ENCODE data around the gene ZNF841.
A peak's percentile ranks its signal among the peaks of the same experiment; 100 is the strongest.
"Not testable (repeated sequence)": the region's sequence is repeated elsewhere in the genome, so short reads cannot be mapped to it uniquely, and the experiment has no call there.

ZNF841 gene

DNA sequence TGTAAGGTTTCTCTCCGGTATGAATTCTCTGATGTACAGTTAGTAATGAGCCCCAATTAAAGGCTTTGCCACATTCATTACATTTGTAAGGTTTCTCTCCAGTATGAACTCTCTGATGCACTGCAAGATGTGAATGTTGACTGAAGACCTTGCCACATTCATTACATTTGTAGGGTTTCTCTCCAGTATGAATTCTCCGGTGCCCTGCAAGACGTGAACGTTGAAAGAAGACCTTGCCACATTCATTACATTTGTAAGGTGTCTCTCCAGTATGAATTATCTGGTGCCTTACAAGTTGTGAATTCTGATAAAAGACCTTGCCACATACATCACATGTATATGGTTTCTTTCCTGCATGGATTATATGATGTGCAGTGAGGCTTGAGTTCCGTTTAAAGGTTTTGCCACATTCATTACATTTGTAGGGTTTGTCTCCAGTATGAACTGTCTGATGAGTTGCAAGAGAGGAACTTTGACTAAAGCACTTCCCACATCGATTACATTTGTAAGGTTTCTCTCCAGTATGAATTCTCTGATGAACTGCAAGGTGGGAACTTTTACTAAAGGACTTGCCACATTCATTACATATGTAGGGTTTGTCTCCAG, 29.2 kb downstream of the ZNF841 start:
- TF ChIP-seq, protein P1, sequence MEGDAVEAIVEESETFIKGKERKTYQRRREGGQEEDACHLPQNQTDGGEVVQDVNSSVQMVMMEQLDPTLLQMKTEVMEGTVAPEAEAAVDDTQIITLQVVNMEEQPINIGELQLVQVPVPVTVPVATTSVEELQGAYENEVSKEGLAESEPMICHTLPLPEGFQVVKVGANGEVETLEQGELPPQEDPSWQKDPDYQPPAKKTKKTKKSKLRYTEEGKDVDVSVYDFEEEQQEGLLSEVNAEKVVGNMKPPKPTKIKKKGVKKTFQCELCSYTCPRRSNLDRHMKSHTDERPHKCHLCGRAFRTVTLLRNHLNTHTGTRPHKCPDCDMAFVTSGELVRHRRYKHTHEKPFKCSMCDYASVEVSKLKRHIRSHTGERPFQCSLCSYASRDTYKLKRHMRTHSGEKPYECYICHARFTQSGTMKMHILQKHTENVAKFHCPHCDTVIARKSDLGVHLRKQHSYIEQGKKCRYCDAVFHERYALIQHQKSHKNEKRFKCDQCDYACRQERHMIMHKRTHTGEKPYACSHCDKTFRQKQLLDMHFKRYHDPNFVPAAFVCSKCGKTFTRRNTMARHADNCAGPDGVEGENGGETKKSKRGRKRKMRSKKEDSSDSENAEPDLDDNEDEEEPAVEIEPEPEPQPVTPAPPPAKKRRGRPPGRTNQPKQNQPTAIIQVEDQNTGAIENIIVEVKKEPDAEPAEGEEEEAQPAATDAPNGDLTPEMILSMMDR (IDR thresholded peaks at IDR 0.05; ENCODE audit: borderline replicate concordance, insufficient read depth, low read depth, low read length) = no peak
- no peak overlapping the region for H3K4me3 ChIP-seq (ENCODE audit: low read depth, low read length)

DNA sequence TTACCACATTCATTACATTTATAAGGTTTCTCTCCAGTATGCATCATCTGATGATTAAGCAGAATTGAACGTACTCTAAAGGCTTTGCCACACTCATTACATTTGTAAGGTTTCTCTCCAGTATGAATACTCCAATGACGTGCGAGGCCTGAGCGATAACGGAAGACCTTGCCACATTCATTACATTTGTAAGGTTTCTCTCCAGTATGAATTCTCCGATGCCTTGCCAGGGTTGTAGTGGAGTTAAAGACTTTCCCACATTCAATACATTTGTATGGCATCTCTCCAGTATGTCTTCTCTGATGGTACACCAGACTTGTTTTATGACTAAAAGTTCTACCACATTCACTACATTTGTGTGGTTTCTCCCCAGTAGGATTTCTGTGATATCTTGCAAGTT, 30.2 kb downstream of the ZNF841 start:
- TF ChIP-seq, protein P1 (IDR thresholded peaks at IDR 0.05; ENCODE audit: borderline replicate concordance, insufficient read depth, low read depth, low read length) = no peak
- no peak overlapping the region for H3K4me3 ChIP-seq (ENCODE audit: low read depth, low read length)

DNA sequence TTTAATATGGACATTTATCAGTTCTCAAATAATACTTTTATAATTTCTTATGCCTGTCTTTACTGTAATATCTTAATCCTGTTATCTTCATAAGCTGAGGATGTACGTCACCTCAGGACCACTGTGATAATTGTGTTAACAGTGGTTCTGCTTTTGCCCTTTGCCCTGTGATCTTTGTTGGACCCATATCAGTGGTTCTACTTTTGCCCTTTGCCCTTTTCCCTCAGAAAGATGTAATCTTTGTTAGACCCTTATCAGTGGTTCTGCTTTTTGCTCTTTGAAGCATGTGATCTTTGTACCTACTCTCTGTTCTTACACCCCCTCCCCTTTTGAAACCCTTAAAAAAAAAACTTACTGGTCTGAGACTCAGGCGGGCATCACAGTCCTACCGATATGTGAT, 39.1 kb downstream of the ZNF841 start:
- H3K4me3 ChIP-seq (ENCODE audit: low read depth, low read length) = not testable (repeated sequence)

DNA sequence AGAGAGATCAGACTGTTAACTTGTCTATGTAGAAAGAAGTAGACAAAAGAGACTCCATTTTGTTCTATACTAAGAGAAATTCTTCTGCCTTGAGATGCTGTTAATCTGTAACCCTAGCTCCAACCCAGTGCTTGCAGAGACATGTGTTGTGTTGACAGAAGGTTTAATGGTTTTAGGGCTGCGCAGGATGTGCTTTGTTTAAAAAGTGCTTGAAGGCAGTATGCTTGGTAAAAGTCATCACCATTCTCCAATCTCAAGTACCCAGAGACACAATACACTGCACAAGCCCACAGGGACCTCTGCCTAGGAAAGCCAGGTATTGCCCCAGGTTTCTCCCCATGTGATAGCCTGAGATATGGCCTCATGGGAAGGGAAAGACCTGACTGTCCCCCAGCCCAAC, 43.8 kb downstream of the ZNF841 start:
- not testable (repeated sequence) for H3K4me3 ChIP-seq (ENCODE audit: low read depth, low read length)

DNA sequence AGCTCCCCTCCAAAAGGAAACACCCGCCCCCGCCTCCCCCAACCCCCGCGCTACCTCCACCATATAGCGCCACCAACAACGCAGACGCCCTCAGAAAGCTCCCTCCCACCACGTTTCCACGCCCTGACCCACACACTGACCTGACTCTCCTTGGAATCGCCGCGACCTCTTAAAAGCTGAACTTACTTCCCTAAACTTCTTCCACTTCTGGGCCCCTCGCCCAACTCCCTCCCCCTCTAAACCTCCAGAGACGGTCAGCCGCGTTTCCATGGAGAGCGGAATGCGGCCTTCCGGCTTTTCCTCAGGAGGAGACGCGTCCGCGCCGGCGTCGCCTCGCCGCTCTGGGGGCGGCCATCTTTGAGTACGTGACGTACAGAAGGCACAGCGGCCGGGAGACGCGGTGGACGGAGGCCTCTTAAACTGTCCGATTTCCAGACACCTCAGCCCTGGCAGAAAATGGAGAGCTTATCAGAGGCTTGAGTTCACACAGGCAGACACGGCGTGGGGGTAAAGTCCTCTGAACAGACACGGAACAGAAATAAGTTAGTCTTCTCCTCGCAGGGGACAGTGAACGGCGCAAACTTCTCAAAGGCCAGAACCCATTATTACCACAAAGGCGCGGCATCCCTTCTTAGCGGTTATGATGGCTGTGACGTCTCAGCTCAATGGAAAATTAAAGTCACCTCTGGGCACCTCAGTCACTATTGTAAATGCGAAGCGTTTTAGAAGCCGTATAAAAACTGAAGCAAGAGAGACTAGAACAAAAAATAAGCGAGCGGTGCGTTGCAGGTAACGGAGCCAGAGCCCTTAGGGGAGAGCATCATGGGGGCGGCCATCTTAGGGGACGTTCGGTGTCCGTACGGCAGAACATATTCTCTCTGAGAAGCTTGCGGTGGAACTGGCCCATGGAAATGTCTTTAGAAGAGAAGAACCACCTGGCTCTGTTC, 46.7 kb downstream of the ZNF841 start, which contains the start of gene ZNF432:
Gene ZNF432, minus strand, starts transcription at position 284 of the 947 bp plus-strand sequence. CDS start 1,970 bp downstream, outside the sequence.
- H3K4me3 ChIP-seq (ENCODE audit: low read depth, low read length) = peak within 1 kb of the TSS; percentile 63
- TF ChIP-seq, protein P1 (IDR thresholded peaks at IDR 0.05; ENCODE audit: borderline replicate concordance, insufficient read depth, low read depth, low read length) = no peak

DNA sequence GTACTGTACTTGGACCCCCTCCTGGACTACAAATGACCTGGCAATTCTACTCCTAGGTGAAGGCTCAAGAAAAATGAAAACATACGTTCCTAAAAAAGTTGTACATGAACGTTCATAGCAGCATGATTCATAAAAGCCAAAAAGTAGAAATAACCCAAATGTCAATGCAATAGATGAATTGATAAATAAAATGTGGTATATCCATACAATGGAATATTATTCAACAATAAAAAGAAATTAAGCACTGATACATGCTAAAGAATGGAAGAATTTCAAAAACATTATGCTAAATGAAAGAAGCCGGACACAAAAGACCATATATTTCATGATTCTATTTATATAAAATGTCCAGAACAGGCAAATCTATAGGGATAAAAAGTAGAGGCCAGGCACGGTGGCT, 56.4 kb downstream of the ZNF841 start:
- TF ChIP-seq, protein P1 (IDR thresholded peaks at IDR 0.05; ENCODE audit: borderline replicate concordance, insufficient read depth, low read depth, low read length) = no peak
- H3K4me3 ChIP-seq (ENCODE audit: low read depth, low read length) = no peak overlapping the region

DNA sequence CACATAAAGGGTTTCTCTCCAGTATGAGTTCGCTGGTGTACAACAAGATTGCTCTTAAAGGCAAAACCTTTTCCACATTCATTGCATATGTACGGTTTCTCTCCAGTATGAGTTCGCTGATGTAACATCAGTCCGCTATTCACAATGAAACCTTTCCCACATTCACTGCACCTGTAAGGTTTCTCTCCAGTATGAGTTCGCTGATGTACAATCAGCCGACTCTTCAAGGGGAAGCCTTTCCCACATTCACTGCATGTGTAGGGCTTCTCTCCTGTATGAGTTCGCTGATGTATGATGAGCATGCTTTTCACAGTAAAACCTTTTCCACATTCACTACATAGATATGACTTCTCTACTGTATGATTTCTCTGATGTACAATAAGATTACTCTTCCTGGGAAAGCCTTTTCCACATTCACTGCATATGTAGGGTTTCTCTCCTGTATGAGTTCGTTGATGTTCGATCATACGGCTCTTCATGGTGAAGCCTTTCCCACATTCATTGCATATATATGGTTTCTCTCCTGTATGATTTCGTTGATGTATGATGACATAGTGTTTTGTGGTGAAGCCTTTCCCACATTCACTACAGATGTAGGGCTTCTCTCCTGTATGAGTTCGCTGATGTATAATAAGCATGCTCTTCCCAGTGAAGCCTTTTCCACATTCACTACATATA, 61.4 kb downstream of the ZNF841 start:
- TF ChIP-seq, protein P1 (IDR thresholded peaks at IDR 0.05; ENCODE audit: borderline replicate concordance, insufficient read depth, low read depth, low read length) = no peak
- H3K4me3 ChIP-seq (ENCODE audit: low read depth, low read length) = no peak overlapping the region

DNA sequence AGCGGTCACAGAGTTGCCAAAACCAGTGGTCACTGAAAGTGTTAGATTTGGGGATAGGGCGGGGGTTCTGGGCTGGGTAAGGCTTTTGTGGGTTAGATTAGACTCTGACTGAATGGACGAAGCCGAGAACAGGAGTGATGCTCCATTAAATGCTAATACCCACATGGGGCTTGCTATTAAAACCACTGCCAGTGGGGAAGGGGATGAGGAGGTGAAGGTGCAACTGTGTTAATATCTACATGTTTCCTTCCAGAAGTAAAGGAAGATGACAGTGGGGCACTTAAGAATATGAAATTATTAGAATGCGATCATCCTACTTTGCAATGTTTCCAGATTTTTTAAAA, 66.8 kb downstream of the ZNF841 start:
- TF ChIP-seq, protein P1 (IDR thresholded peaks at IDR 0.05; ENCODE audit: borderline replicate concordance, insufficient read depth, low read depth, low read length) = no peak

More for the DNA sequence above, 66.8 kb downstream of the ZNF841 start:
- peak overlapping the region; percentile 60 for H3K4me3 ChIP-seq (ENCODE audit: low read depth, low read length)
